ENCODE data around the gene IP6K1.
"Not testable (repeated sequence)": the region's sequence is repeated elsewhere in the genome, so short reads cannot be mapped to it uniquely, and the experiment has no call there.

IP6K1 gene

DNA sequence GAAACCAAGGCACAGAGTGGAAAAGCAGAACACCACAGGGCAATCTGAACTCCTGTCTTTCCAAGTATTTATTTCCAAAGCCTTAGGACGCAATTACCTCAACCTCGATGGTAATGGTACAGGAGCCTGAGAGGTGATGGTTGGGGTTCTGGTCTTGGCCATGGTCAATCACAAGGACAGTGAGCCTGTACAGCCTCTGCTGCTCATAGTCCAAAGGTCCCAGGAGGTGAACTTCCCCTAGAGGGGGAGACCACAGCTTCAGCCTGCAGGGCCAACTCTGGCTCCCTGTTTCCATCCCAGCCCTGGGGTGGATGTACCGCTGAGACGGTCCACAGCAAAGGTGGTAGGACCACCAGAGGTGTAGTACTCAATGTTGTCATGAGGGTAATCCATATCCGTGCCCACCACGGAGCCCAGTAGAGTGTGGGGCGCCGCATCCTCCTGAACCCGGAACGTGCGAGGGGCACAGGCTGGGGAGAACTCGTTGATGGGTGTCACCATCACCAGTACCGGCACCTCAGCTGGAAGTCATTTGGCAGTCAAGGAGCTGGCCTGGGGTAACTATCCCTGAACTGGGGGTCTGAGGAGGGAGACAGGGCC is 7.2 kb upstream of the IP6K1 start:
- no peak for DNase-seq

DNA sequence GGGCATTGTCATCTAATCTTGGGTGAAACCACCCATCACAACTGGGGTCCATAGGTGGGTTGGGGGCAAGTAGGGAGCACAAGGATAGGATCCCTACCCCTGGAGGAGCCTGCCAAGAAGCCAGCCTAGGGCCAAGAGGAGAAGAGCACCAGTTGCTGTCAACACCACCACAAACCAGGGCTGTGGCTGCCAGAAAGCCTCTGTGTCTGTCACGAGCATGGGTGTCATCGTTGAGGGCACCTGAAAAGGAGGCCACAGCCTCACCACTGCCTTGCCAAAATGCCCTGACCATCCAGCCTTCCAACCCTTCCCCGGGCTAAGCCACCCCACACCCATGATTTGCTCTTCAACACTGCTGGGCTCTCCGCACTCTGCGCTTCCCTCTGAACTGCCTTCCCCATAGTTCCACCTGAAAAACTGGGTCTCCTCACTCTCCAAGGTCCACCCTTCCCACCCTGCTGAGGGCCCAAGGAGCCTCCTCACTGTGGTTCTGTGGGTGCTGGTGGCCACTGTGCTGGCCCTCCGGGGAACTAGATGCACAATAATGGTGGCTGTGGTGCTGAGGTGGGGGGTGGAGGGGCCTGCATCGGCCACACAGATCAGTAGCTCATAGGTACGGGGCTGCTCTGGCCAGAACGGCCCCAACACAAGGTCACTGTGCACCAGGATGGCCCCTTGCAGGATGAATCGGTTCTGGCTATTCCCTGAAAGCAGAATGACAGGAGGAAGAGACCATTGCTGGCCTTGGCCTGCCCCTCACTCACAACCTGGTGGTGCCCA is 6.2 kb upstream of the IP6K1 start:
- DNase-seq = no peak

DNA sequence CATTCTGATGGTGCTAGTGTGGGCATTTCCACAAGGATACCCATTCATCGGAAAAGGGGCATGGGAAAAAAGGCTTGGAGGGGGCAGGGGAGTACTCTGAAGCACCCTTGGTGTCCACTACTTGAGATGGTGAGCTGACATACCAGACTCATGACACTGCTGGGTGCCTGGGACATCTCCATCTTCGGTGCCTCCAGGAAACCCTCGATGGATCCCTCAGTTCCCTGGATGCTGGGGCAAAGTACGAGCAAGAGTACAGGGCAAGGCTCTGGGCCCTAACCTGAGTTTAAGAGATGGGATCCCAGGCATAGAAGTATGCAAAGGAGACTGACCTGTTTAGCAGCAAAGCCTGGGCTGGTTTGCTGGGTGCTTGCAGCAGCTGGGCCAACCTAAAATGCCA is 5.2 kb upstream of the IP6K1 start:
- no peak for DNase-seq

- no peak for DNase-seq
These were observed 4.5 kb upstream of the IP6K1 start for GRCh38 chr3:49790626-49791411.

DNA sequence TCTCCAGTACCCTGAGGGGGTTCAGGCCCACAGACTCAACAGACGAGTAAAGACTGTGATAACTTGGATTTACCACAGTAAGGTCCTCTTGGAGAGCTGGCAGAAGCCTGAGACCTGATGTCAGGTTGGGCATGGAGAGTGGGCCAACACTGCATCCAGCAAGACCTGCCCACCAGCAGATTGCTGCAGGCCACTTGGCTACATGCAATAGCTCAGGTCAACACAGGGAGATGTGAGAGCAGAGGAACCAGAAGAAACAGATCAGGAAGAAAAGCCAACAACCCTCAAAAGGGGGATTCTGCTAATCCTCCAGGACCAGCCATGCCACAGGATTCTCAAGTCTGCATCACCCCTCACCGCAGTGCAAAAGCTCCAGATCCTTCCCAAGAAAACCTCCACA is 1.7 kb upstream of the IP6K1 start:
- DNase-seq = no peak

GRCh38 chr3:49787536-49787935 is 1.2 kb upstream of the IP6K1 start:
- no peak for DNase-seq

DNA sequence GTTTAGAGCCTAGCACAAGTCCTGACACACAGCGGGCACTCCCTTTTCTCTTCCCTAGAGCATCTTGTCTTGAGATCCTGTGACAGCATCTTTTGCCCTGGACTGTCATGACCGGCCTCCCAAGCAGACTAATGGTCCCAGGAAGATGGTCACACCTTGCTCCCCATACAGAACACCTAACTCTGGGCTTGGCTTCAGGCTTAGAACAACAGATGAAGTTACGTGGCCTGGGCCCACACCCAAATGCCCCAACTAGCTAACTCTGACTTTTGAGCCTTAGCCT is 781 bp upstream of the IP6K1 start:
- no peak for DNase-seq

- DNase-seq = no peak
These were observed 581 bp downstream of the IP6K1 start for GRCh38 chr3:49785565-49786356.

DNA sequence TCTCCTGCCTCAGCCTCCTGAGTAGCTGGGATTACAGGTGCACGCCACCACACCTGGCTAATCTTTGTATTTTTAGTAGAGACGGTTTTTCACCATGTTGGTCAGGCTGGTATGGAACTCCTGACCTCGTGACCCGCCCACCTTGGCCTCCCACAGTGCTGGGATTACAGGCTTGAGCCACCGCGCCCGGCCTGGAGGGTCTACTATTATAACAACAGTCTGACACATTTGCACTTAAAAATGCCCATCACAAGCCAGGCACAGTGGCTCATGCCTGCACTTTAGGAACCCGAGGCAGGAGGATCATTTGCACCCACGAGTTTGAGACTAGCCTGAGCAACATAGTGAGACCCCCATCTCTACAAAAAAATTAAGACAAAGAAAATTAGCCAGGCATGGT is 4.1 kb downstream of the IP6K1 start:
- DNase-seq = not testable (repeated sequence)

GRCh38 chr3:49781415-49782199 is 4.7 kb downstream of the IP6K1 start:
- no peak for DNase-seq

- not testable (repeated sequence) for DNase-seq
These were observed 5.4 kb downstream of the IP6K1 start for GRCh38 chr3:49780975-49781365.

GRCh38 chr3:49780080-49780974 is 6.0 kb downstream of the IP6K1 start:
- no peak for DNase-seq

DNA sequence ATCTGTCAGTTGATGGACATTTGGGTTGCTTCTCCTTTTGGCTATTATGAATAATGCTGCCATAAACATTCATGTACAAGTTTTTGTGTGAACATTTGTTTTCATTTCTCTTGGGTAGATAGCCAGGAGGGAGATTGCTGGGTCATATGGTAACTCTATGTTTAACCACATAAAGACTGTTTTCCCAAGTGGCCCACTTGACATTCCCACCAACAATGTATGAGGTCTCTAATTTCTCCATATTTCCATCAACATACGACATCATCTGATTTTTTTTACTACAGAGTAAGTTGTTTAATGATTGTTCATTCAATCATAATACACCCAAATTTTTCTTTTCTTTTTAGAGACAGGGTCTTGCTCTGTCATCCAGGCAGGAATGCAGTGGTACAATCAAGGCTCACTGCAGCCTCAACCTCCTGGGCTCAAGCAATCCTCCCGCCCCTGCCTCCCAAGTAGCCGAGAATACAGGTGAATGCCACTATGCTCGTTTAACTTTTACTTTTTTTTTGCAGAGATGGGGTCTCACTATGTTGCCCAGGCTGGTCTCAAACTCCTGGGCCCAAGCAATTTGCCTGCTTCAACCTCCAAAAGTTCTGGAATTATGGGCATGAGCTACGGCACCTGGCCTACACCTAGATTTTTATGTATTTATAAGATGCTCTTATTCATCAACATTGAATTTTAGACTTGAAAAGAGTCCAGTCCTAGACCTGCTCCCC is 6.8 kb downstream of the IP6K1 start:
- DNase-seq = no peak

- DNase-seq = not testable (repeated sequence)
These were observed 10.2 kb downstream of the IP6K1 start for GRCh38 chr3:49776101-49776500.

- DNase-seq = peak; percentile 0
These were observed 10.8 kb downstream of the IP6K1 start for GRCh38 chr3:49775538-49775937.

DNA sequence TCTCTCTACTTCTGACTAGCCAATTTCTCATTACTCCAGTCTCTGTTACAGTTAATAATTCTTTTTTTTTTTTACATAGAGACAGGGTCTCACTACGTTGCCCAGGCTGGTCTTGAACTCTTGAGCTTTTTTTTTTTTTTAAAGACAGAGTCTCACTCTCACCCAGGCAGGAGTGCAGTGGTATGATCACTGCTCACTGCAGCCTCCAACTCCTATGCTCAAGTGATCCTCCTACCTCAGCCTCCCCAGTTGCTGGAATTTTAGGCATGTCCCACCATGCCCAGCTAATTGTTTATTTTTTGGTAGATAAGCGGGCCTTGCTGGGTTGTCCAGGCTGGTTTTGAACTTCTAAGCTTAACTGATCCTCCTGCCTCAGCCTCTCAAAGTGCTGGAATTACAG is 13.6 kb downstream of the IP6K1 start:
- DNase-seq = no peak

DNA sequence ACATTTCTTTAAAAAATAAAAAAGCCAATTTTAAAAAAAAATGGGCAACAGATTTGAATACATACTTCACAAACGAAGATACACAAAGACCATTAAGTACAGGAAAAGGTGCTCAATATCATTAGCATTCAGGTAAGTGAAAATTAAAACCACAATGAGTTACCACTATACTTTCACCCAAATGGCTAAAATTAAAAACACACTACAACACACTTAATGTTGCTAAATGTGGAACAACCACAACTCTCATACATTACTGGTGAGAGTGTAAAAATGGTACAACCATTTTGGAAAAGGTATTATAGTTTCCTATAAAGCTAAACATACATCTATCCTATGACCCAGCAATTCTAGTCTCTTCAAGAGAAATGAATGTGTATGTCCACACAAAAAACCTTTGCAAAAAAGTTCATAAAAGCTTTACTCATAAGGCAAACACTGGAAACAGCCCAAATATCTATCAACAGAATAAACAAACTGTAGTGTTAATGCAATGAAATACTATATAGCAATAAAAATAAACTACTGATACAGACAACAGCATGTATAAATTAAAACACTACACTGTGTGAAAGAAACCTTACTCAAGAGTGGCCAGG is 14.9 kb downstream of the IP6K1 start:
- DNase-seq = no peak

GRCh38 chr3:49769926-49770325 is 16.4 kb downstream of the IP6K1 start:
- DNase-seq = no peak

- DNase-seq = no peak
These were observed 16.9 kb downstream of the IP6K1 start for GRCh38 chr3:49769286-49769915.

- DNase-seq = no peak
These were observed 22.4 kb downstream of the IP6K1 start for GRCh38 chr3:49763981-49764380.

Measured in NCI-H446 treated with DMSO at 0.1 percent for 48 hours (cell line).